Natural killer cell (primary cell): ENCODE data around the gene ADGRD1. TPM values are rescaled to one million over a fixed set of nuclear protein-coding genes. Genes with fewer than 3 reads are reported as not detected.

Experiments used
- ATAC-seq, 3 donors: fragments of 150-1000 bp in 2 of 3; fragments of 200-7000 bp in 1 of 3; cut with Tn5 transposase; 1 replicate in 1 of 3; 2 replicates in 2 of 3; pipeline ENCODE4 v1.10.0; 2021; ENCODE audit warnings: mild to moderate bottlenecking in 2 of 3, moderate library complexity in 2 of 3
- DNase-seq, 2 donors: peaks; one replicate each; pipeline versions ENCODE4 v3.0.0 to v3.0.0-alpha.2; 2013 to 2021; ENCODE audit warnings: mixed read lengths in 1 of 2
- H3K27ac ChIP-seq: one replicate; pipeline ENCODE4 v1.5.1; 2013; ENCODE audit warnings: mild to moderate bottlenecking, low read length
- H3K27me3 ChIP-seq: one replicate; pipeline ENCODE4 v1.6.1; 2013; ENCODE audit warnings: low read length; ENCODE audit not compliant: control insufficient read depth, insufficient read depth
- H3K36me3 ChIP-seq: one replicate; pipeline ENCODE4 v1.6.1; 2013; ENCODE audit warnings: low read length; ENCODE audit not compliant: control insufficient read depth, insufficient read depth
- H3K4me1 ChIP-seq: one replicate; pipeline ENCODE4 v1.6.1; 2013; ENCODE audit warnings: low read length; ENCODE audit not compliant: control insufficient read depth, insufficient read depth
- H3K4me3 ChIP-seq: one replicate; pipeline ENCODE4 v1.5.1; 2013; ENCODE audit warnings: low read length
- H3K9me3 ChIP-seq: one replicate; pipeline ENCODE4 v1.6.1; 2013; ENCODE audit warnings: low read length; ENCODE audit not compliant: control insufficient read depth, insufficient read depth
- H3K27ac Mint-ChIP-seq, 2 donors: one replicate each; pipeline ENCODE4 v1.8.0; 2022; ENCODE audit warnings: mild to moderate bottlenecking in 2 of 2, mixed read lengths in 2 of 2, moderate library complexity in 1 of 2
- H3K27me3 Mint-ChIP-seq, 2 donors: one replicate each; pipeline ENCODE4 v1.8.0; 2022; ENCODE audit warnings: low read depth in 2 of 2, mixed read lengths in 2 of 2
- H3K36me3 Mint-ChIP-seq: one replicate; pipeline ENCODE4 v1.8.0; 2022; ENCODE audit warnings: mixed read lengths
- H3K4me1 Mint-ChIP-seq, 2 donors: one replicate each; pipeline ENCODE4 v1.8.0; 2022; ENCODE audit warnings: mixed read lengths in 2 of 2
- H3K4me3 Mint-ChIP-seq: one replicate; pipeline ENCODE4 v1.8.0; 2022; ENCODE audit warnings: mild to moderate bottlenecking, moderate library complexity, mixed read lengths
- H3K9me3 Mint-ChIP-seq, 2 donors: one replicate each; pipeline ENCODE4 v1.8.0; 2022; ENCODE audit warnings: mixed read lengths in 2 of 2
- WGBS: methylation state at CpG from one replicate; pipeline ENCODE4 v1.1.7; 2013; ENCODE audit warnings: missing lambda C conversion rate; ENCODE audit not compliant: insufficient coverage; 5-methylcytosine and 5-hydroxymethylcytosine counted together
- intact Hi-C: fragments of 100-400 bp; cut with micrococcal nuclease; formaldehyde crosslinking; loops from one replicate; pipeline ENCODE4 v1.14.2; 2022
- total RNA-seq, 4 donors: library from RNA; stranded (reverse); fragments of 120-200 nt in 1 of 4; gene quantifications; one replicate each; pipeline versions ENCODE4 v1.2.3 to v1.2.4, GENCODE V29; 2013 to 2022
- TF ChIP-seq, protein P1 (sequence below): fragments of 200-600 bp; IDR thresholded peaks from one replicate; pipeline ENCODE4 v1.8.0; 2022; ENCODE audit warnings: antibody characterized with exemption

Gene ADGRD1
- total RNA-seq, 3 donors from 2014 or later (not counting 1 experiment from before 2014, with no cell fraction given) = 0.50 to 3.9 (median 1.4) TPM

DNA sequence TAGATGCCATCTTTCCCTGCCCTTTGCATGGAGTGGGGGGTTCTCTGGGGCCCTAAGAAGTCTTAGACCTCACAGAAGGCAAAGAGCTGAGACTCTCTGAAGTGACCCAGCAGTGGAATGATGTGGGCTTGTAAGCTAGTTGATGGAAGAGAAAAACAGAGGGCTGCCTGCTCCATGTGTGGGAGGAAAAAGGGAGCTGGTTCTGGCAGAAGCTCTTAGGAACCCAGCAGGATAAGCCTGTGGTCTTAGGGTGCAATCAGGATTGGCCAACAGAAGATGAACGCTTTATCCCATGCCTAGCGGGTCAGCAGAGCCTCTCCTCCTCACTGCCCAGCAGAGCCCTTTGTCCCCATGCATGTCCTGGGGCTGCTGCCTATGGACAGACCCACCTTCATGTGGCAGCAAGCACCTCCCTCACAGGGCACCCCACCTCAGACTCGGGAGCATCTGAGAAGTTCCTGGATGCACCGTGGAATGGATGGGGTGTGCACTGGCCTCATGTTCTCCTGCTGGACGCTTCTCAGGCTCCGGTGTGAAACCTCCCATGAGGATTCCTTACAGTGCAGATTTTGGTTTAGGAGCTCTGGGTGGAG is 152.7 kb downstream of the ADGRD1 start:
- peaks cover 2 to 6% of the 10 kb centered on the region in 2 donors for H3K27me3 Mint-ChIP-seq
- DNase-seq (no peak), ATAC-seq (no peak)
- H3K27ac ChIP-seq = no peak overlapping the region
- no peaks in the 10 kb centered on the region for H3K27me3 ChIP-seq
- H3K4me3 ChIP-seq = no peak overlapping the region
- no peaks in the 10 kb centered on the region for H3K9me3 ChIP-seq
- H3K36me3 Mint-ChIP-seq = no peaks in the 10 kb centered on the region
- H3K4me3 Mint-ChIP-seq = no peak overlapping the region
- WGBS = 91% methylated on average over 6 of the region's 6 CpGs
- H3K9me3 Mint-ChIP-seq = peaks cover 0 to 3% of the 10 kb centered on the region in 2 donors
- no peak overlapping the region for H3K27ac Mint-ChIP-seq
- intact Hi-C loops = no loop called here
- peaks cover 4 to 16% of the 10 kb centered on the region in 2 donors for H3K4me1 Mint-ChIP-seq
- peaks cover 37% of the 10 kb centered on the region for H3K4me1 ChIP-seq
- H3K36me3 ChIP-seq = no peaks in the 10 kb centered on the region
- TF ChIP-seq, protein P1, sequence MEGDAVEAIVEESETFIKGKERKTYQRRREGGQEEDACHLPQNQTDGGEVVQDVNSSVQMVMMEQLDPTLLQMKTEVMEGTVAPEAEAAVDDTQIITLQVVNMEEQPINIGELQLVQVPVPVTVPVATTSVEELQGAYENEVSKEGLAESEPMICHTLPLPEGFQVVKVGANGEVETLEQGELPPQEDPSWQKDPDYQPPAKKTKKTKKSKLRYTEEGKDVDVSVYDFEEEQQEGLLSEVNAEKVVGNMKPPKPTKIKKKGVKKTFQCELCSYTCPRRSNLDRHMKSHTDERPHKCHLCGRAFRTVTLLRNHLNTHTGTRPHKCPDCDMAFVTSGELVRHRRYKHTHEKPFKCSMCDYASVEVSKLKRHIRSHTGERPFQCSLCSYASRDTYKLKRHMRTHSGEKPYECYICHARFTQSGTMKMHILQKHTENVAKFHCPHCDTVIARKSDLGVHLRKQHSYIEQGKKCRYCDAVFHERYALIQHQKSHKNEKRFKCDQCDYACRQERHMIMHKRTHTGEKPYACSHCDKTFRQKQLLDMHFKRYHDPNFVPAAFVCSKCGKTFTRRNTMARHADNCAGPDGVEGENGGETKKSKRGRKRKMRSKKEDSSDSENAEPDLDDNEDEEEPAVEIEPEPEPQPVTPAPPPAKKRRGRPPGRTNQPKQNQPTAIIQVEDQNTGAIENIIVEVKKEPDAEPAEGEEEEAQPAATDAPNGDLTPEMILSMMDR = no peak

DNA sequence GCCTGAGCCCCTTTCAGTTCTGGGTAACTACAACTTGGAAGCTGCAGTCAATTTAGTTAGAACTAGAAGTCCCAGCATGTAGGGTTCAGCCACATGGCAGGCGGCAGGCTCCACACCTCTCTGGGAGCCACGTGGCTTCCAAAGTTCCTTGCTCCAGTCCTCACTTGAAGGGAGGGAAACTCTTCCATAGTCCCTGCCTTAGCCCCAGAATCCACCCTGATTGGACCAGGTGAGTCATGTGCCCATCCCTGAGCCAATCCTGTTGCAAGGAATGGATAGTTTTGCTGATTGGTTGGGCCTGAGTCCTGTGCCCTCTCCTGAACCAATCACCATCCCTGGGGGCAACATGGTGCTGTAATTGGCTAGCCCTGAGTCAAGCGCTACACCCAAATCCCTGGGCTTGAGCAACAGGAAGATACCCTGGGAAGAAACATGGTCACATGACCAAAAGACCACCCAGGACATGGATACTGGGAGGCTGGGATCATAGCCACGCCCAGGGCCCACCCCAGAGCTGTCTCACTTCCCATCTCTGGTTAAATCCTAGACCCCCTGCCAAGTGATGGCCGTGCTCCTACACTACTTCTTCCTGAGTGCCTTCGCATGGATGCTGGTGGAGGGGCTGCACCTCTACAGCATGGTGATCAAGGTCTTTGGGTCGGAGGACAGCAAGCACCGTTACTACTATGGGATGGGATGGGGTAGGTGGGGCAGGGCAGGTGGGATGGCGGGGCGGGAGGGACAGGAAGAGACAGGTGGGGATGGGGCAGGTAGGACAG is 154.7 kb downstream of the ADGRD1 start:
- H3K4me1 Mint-ChIP-seq = peaks cover 4 to 16% of the 10 kb centered on the region in 2 donors
- no peaks in the 10 kb centered on the region for H3K36me3 Mint-ChIP-seq
- intact Hi-C loops = no loop called here
- TF ChIP-seq, protein P1 = no peak
- DNase-seq = no peak
- H3K4me1 ChIP-seq = peaks cover 23% of the 10 kb centered on the region
- no peak for ATAC-seq
- no peaks in the 10 kb centered on the region for H3K9me3 ChIP-seq
- H3K27me3 Mint-ChIP-seq = peaks cover 9 to 15% of the 10 kb centered on the region in 2 donors
- 92% methylated on average over 10 of the region's 10 CpGs for WGBS
- no peaks in the 10 kb centered on the region for H3K36me3 ChIP-seq
- H3K27me3 ChIP-seq = no peaks in the 10 kb centered on the region
- peaks cover 0 to 3% of the 10 kb centered on the region in 2 donors for H3K9me3 Mint-ChIP-seq
- no peak overlapping the region for H3K27ac Mint-ChIP-seq
- H3K4me3 Mint-ChIP-seq = no peak overlapping the region
- H3K27ac ChIP-seq = no peak overlapping the region
- no peak overlapping the region for H3K4me3 ChIP-seq

DNA sequence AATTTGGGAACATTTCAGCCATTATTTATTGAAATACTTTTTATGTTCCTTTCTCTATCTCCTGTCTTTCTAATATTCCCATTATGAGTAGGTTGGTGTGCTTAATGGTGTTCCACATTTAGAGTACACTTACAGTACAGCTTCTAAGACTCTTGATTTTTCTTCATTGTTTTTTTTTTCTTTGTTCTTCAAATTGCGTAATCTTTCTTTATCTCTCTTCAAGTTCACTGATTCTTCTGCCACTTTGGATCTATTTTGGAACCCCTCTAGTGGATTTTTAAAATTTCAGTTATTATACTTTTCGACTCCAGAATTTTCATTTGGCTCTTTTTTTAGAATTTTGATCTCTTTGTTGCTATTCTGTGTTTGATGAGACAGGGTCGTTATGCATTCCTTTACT is 157.7 kb downstream of the ADGRD1 start:
- H3K9me3 ChIP-seq = no peaks in the 10 kb centered on the region
- Mint-ChIP-seq H3K4me1 (no peaks in the 10 kb centered on the region), H3K36me3 (no peaks in the 10 kb centered on the region), H3K4me3 (no peak overlapping the region), H3K9me3 (peaks cover 0 to 3% of the 10 kb centered on the region in 2 donors), H3K27me3 (peaks cover 10 to 15% of the 10 kb centered on the region in 2 donors), H3K27ac (no peak overlapping the region)
- no peak for ATAC-seq
- TF ChIP-seq, protein P1 = no peak
- H3K4me1 ChIP-seq = peaks cover 2% of the 10 kb centered on the region
- intact Hi-C loops = no loop called here
- DNase-seq = no peak
- H3K4me3 ChIP-seq = no peak overlapping the region
- no peak overlapping the region for H3K27ac ChIP-seq
- no peaks in the 10 kb centered on the region for H3K36me3 ChIP-seq
- no peaks in the 10 kb centered on the region for H3K27me3 ChIP-seq
- WGBS = 84% methylated on average over 3 of the region's 3 CpGs
